HTR-8/SVneo (cell line): ENCODE results near the gene JARID2.
A peak's percentile ranks its signal among the peaks of the same experiment; 100 is the strongest.

Source experiments
- DNase-seq: peaks from one replicate; pipeline ENCODE4 v3.0.0; 2011; ENCODE audit warnings: low spot score, mixed read lengths; ENCODE audit not compliant: insufficient read length
- FAIRE-seq: peaks from 2 replicates; lab custom pipeline; 2011; peaks lifted over from hg19 to GRCh38; lab: Jason Lieb, UNC

Gene JARID2

DNA sequence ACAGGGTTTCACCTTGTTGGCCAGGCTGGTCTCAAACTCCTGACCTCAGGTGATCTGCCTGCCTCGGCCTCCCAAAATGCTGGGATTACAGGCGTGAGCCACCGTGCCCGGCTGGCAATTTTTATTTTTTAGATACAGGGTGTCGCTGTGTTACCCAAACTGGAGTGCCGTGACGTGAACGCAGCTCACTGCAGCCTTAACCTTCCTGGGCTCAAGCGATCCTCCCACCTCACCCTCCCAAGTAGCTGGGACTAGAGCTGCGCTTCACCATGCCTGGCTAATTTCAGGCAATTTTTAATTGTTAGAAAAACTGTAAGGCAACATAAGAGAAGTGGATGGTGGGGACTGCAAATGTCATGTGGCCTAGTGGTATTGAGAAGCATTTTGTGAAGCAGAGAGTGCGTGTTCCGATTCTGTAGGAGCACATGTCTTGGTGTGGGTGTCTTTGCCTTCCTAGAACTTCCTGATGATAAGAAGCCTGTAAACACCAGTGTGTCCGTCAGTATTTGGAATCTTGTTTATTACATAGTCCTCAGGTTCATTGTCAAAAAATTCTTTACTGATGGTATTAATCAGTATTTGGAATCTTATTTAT, 18.0 kb downstream of the JARID2 start:
- no peak for DNase-seq
- FAIRE-seq, result no peak

DNA sequence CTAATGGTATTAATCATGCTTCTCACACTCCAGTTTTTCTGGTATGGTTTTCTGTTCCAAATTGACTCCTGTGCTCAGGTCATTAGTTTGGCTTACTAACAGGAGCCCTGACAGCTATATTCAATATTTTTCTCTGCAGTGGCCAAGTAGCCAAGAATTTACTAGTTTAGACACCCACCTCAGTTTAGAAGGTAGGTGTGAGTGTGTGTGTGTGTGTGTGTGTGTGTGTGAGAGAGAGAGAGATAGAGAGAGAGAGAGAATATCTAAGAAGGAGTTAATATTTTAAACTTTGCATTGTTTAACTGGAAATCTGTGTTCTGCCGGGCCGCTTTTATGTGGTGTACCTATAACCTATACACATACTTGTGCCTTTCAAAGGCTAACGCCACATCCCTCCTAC, 18.5 kb downstream of the JARID2 start:
- FAIRE-seq (no peak), DNase-seq (no peak)

DNA sequence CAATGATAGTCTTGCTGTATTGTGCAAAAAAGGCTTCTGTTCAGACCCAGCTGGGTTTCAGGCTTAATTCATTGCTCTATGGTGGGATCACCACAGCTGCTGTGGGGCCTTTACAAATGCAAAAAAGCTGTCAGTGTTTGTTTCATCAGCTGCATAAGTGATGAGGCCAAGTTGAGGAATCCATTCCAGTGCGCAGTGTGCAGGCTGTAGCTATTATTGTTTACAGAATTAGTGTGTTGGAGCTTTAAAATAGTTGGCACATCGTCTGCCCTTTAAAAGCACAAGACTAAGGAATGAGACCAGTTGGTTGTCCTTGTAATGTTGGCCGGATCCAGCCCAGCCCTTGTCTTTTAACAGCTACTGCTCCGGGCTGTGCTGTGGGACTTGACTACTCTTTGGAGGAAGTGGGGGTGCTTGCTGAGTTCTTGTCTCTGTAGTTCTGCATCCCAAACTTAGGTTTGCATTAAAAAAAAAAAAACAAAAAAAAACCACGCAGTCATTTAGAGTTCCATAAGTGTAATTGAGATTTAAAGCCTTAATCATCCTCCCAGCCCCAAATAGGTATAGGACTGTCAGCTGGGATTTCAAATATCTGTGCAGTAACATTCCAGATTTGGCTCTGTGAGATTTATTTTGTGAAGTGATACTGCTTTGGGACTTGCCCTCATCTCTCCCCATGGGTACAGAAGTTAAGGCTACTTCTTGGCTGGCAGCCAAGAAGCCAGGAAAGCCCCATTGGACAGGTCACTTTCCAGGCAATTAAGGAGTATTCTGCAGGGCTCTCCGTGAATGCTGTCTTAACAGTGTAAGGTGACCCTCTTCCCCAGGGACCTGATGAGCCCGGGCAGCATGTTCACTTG, 19.3 kb downstream of the JARID2 start:
- FAIRE-seq, result no peak
- DNase-seq, result no peak

- DNase-seq, result no peak
- no peak for FAIRE-seq
These were observed 19.9 kb downstream of the JARID2 start for GRCh38 chr6:15265787-15266186.

DNA sequence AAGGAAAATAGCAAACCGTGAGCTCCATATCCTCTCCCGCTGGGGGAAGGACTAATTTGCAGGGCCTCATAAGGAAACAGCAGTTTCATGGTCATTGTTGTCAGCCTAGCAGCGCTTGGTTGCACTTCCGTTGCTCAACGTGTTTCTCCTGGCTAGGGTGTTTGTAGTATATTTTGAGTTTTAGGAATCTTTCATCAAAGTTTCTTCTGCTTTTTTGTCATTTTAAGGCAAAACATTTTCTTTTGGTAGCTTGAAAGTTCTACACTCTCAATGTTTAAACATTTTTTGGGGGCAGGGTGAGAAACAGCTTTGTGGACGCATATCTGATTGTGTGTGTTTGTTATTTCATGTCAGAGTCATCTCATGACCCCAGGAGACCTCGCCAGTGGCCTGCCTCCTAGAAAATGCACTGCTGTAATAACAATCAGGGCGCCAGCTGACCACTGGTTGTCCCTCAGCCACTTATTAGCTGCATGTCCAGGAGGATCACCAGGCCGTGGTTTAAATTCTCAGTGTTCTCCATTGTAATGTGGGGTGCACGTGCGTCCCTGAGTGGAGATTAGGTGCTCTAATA, 20.6 kb downstream of the JARID2 start:
- no peak for FAIRE-seq
- DNase-seq, result no peak

DNA sequence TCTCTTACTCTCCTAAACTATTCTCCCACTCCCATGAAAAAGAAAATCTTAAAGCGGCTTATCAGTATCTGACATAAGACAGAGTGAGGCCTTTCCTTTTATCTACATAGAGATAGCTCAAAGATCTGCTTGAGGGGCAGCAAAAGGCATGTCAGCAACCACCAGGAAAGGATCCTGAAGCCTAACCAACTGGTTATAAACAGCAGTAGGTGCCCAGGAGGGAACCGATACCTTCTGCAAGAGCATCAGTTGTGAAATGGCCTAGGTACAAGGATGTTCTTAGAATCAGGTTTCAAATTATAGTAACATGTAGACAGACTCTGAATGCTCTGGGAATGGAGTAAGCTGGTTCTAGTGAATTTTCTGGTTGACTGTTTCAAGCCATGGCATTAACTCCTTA, 21.4 kb downstream of the JARID2 start:
- no peak for FAIRE-seq
- no peak for DNase-seq

DNA sequence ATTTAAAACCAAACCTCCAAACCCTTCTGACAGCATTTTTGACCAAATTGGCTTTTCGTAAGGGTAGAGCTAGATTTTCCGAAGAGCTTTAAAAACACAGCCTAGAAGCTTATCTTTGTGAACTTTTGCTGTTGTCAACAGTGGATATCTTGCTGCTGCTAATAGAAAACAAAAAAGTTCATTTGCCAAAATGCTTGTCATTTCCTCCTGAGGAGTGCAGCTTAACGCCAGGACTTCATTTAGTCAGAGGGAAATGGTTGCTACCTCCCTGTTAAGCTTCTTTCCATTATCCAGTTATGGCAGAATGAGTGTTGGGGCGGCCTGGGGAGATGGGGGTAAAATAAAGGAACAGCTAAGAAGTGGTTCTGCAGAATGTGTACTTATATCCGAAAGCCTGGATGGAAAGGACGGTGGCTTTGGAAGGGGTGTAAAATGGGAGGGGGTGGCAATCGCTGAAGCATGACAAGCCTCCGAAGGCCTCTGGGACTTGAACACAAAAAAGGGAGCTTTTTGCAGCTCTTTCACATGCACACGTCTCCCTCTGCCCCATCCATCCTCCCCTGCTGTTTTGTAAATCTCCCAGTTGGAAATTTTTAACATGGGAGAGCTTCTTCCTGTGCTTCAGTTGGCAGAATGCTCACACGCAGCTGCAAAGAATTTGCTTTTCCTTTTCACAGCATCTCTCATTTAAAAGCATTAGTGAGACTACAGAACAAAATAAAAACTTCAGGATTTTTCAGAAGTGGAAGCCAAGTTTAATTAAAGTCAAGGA, 22.5 kb downstream of the JARID2 start:
- FAIRE-seq, result no peak
- no peak for DNase-seq

- DNase-seq, result no peak
- no peak for FAIRE-seq
These were observed 23.1 kb downstream of the JARID2 start for GRCh38 chr6:15269011-15269410.

GRCh38 chr6:15269619-15270018, 23.8 kb downstream of the JARID2 start:
- FAIRE-seq, result no peak

GRCh38 chr6:15270402-15270801, 24.5 kb downstream of the JARID2 start:
- FAIRE-seq (no peak), DNase-seq (no peak)

More at GRCh38 chr6:15269619-15270018, 23.8 kb downstream of the JARID2 start:
- DNase-seq, result no peak

- FAIRE-seq (no peak), DNase-seq (no peak)
These were observed 26.7 kb downstream of the JARID2 start for GRCh38 chr6:15272562-15272961.

GRCh38 chr6:15274692-15275387, 29.0 kb downstream of the JARID2 start:
- DNase-seq, result no peak
- no peak for FAIRE-seq

DNA sequence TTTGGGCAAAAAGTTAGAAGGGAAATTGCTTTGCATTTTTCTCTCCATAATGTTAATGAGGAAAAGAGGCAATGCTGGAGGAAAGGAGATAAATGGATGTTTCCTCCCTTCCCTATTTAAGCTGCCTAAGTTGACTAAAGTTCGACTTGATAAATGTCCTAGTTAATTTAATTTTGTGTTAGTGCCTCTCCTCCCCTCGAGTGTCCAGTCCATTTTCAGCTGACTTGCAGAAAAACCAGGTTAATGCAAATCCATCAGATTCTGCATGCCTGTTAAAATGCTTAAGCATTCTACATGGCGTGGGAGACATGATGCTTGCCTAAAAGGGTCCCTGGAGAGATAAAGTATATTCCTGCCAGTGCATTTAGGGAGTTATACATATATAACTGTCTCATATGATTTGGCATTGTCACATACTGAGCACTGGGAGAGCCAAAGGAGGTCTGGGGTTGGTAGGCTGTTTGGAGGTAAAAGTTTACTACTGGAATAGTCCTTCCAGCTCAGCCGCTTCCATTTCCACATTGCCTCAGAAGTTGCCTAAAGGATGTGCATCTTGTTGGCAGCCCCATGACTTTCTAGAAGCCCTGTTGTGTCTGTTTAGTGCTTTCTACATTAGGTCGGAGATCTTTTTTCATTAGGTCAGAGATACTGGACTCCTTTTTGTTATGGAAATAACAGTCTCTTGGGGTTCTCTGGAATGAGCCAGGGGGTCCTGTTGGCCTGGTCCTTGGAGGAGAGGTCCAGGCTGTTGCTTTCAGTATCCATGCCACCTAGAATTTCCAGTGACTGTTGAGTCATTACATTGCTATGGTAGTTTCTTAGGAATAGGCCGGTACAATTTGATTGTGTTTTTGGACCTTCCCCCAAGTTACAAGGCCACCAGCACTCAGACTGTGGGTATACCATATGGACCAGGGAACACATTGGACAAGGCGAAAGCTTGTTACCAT, 30.4 kb downstream of the JARID2 start:
- FAIRE-seq (no peak), DNase-seq (no peak)

DNA sequence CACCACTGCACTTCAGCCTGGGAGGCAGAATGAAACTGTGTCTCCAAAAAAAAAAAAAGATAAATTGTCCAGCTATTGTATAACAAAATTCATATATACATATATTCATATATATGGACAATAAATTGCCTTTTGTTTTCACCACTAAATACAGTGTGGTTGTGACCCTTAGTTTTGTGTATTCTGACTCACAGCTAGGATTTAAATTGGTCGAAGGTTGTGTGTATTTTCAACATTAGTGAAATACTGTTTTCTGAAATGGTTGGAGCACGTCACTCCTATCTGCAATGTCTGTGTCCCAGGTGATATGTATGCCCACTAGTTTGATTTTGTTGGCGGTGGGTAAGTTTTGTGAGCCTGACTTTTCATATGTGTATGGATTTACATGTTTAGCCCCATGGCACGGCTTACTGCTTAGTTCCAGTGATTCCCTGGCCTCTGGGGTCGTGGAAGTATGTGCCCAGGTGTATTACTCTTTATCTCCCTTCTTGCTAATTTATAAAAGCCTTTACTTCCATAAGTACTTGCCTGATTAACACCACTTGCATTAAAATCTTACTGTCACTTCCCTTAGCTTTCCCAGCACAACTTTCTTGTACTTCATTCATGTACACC, 33.3 kb downstream of the JARID2 start:
- no peak for FAIRE-seq
- no peak for DNase-seq

GRCh38 chr6:15280028-15280427, 34.2 kb downstream of the JARID2 start:
- FAIRE-seq (no peak), DNase-seq (no peak)

DNA sequence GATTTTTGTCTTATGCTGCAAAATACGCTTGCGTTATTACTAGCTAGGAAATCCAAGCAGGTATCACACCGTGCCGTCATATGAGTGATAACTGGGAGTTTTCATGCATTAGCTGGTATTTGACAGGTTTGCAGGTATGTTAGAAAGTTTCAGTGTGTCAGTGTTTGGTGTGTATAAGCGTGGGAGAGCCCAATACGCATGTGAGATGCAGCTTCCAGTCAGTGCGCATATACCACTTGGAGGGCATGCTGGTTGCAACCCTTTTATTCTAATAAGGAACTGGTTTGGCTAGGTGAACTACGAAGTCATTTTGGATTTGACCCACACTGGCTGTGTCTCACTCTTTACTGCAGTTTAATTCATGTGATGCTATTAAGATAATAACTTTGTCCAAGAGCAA, 35.1 kb downstream of the JARID2 start:
- FAIRE-seq, result no peak
- DNase-seq, result no peak

GRCh38 chr6:15282334-15282733, 36.5 kb downstream of the JARID2 start:
- no peak for FAIRE-seq
- no peak for DNase-seq

- FAIRE-seq (no peak), DNase-seq (no peak)
These were observed 38.1 kb downstream of the JARID2 start for GRCh38 chr6:15283986-15284361.

DNA sequence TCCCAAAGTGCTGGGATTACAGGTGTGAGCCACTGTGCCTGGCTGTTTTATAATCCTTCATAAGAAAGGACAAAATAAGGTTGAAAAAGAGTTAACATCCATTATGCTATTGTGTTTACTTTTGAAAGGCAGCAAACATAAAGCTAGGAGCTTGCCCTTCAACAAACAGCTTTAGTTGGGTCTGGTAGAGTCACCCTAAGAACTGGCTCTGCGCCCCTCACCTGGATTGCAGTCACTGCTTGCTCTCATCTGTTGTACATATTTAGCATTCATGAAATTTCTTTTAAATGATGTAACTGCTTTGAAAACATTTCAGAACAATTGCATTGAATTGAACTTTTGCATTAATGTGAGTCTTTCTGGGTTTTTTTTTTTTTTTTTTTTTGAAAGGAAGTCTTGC, 38.9 kb downstream of the JARID2 start:
- DNase-seq, result peak; percentile 44
- no peak for FAIRE-seq
